ENCODE results near the gene TXNL4A. TPM values are rescaled to one million over a fixed set of nuclear protein-coding genes. Genes with fewer than 3 reads are reported as not detected.
A peak's percentile ranks its signal among the peaks of the same experiment; 100 is the strongest.
"Not testable (repeated sequence)": the region's sequence is repeated elsewhere in the genome, so short reads cannot be mapped to it uniquely, and the experiment has no call there.

TXNL4A gene, protein sequence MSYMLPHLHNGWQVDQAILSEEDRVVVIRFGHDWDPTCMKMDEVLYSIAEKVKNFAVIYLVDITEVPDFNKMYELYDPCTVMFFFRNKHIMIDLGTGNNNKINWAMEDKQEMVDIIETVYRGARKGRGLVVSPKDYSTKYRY
- 96.0 and 135 TPM in 2 replicates for total RNA-seq (2014; rRNA removed; shearing (Covaris generic))

DNA sequence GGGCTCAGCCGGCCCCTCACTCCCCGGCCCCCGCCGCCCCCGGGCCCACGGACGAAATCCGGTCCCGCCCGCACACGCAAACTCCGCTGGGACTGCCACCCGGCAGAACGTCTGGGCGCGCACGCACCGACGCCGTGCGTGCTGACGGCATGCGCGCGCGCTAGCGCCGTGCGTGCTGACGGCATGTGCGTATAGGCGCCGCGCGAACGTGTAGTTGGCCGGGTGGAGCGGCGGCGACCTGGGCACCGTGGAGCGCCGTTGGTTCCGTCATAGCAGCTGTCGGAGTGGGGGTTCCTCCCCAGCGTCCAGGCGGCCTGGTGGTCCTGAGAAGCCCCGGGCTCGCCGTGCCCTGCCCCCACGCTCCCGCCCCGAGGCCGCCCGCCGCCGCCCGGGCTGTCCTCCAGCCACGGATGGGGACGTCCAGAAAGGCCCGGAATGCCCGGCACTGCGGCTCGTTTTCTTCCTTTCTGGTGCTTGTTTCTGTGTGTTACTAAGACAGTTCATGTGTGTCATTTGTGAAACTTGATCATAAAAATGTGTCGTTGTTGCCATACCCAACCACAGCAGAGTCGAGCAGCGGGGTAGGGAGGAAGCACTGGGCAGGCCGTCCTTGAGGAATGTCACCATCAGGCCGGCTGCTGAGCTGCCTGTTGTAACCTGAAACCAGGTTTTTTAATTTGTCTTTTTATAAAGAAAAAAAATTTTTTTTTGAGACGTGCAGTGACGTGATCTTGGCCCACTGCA lies at the start of gene TXNL4A:
TSS of gene TXNL4A (minus strand) at position 113 of the 744 bp plus-strand sequence. CDS start 171 bp downstream, outside the sequence.
- peak; percentile 81 for DNase-seq (ENCODE audit: low read depth)

DNA sequence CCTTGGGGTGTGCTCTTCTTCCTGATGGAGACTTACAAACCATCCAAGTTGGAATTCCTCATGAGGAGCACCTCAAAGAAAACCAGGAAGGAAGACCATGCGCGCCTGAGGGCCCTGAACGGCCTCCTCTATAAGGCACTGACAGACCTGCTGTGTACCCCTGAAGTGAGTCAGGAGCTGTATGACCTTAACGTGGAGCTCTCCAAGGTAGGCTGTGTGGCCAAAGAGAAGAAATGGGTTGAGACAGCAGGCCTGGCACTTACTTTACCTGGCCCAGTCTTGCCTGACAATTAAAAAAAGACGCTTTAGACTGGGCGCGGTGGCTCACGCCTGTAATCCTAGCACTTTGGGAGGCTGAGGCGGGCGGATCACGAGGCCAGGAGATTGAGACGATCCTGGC lies 48.9 kb upstream of the TXNL4A start:
- no peak for DNase-seq (ENCODE audit: low read depth)

DNA sequence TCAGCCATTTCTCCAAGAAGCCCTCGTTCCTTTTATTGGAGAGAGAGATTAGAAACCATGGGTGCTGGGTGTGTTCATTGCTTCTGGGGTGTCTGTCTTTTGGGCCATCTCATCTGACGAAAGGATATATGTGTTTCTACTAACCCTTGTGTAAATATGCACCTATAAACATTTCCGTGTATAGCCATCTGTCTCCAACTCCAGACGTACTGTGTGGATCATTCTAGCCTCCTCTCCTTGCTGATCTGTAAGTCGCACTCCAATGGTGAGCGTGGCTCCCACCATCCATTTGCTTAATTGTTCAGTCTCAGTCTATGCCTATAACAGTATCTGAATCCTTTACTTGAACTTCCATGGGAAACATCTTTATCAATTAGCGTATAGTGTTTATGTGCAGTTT lies 47.6 kb upstream of the TXNL4A start:
- no peak for DNase-seq (ENCODE audit: low read depth)

DNA sequence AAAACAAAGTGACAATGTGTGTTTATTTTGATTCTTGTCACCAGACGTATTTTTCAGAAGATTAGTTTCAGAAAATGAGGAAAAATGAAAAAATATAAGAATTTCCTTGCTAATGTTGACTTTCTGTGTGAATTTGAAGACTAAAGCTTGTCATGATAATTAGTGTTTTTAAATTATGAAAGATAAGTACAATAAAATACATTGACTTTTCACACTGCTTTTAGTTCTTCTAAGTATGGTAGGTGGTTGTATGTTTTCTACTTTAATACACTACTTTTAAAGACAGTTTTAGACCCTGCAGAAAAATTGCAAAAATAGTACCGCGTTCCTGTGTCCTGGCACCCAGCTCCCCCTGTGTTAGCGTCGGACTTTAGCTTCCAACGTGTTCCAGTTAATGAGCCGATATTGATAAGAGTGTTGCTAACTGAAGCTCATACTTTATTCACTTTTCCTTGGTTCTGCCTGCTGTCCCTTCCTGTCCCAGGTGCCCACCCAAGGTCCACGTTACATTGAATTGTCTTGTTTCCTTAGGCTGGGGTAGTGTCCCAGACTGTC lies 46.6 kb upstream of the TXNL4A start:
- no peak for DNase-seq (ENCODE audit: low read depth)

DNA sequence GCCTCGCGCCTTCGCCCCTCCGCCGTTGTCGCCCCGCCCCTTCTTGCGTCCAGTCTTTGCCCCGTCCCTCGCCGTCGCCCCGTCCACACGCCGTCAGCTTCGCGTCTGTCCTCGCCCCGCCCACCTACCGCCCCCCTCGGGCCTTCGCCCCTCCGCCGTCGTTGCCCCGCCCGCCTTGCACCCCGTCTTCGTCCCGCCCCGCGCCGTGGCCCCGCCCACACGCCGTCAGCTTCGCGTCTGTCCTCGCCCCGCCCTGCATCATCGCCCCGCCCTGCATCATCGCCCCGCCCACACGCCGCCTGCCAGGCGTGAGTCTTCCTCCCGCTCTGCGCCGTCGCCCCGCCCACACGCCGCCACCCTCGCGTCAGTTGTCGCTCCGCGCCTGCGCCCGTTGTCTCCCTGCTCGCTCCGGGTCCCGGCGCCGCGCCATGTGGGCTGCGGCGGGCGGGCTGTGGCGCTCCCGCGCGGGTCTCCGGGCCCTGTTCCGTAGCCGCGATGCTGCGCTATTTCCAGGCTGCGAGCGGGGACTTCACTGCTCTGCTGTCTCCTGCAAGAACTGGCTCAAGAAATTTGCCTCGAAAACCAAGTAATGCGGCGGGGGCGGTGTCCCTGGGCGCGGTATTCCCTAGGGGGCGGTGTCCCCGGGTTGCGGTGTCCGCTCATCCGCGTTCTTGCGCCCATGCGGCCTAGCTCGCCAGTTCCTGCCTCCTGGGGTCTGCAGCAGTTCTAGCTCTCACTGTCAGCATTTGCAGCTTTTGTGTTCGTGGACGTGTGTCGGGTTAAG lies 45.9 kb upstream of the TXNL4A start, which contains the start of gene RBFA:
TSS of gene RBFA (plus strand) at position 367 of the 784 bp plus-strand sequence. CDS start at position 429, 62 bp downstream.
- peak; percentile 94 for DNase-seq (ENCODE audit: low read depth)

DNA sequence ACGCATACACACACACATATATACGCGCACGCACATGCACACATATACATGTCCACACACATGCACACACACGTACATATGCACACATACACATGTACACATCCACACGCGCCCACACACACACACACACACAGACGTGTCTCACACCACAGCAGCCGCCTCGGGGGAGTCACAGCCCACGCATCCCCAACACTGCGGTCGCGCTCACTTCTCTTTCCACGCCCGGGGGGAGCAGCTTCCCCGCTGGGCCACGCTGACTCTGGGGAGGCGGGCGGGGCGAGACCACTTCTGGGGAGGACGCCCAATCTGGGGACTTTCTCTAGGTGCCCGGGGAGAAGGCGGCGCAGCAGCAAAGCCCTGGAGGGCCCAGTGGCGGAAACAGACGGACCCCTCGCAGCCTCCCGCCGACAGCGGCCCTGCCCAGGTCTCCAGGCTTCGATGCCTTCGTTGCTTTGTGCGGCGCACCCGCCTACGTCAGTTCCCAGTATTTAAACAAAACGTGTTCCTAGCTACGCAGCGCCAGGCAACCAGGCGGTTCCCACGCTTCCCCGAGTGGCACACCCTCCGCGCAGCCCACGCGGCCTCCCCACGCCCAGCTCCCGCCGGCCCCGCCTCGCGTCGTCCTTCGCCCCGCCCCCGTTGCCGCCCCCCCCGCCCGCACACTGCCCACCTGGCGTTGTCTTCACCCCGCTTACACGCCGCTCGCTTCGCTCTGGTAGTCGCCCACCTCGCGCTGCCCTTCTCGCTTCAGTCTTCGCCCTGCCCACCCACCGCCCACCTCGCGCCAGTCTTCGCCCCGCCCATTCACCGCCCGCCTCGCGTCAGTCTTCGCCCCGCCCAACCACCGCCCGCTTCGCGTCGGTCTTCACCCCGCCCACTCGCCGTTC lies 45.1 kb upstream of the TXNL4A start:
- no peak for DNase-seq (ENCODE audit: low read depth)

DNA sequence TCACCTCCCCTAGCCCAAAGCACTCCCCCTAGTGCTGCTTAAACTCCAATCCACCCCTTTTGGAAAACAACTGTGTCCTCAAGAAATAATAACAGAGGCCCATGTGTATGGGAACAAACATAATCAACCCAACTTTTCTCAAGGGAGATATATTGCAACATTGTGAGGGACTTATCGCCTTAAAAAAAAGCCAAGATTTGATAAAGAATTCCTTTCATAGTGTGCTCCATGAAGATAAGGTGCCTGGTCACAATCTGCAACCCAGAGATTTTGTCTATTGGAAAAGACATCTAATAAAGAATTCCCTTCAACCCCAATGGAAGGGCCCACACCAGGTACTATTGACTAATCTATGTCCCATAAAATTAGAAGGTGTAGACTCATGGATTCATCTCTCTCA lies 41.3 kb upstream of the TXNL4A start:
- no peak for DNase-seq (ENCODE audit: low read depth)

DNA sequence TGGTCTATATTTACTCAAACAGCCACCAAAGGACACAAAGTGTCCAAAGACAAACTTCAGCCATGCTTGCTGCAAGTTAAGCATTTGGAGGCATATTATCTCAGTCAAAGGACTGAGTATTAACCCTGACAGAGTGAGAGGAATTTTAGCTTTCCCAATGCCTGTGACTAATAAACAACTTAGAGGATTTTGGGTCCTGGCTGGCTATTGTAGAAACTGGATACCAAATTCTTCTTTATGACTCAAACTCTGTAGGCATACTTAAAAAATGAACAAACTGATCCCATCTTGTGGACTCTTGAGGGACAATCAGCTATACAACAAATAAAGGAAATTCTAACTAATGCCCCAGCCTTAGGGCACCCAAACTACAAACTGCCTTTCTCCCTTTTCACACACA lies 39.4 kb upstream of the TXNL4A start:
- DNase-seq (ENCODE audit: low read depth), result peak; percentile 58

DNA sequence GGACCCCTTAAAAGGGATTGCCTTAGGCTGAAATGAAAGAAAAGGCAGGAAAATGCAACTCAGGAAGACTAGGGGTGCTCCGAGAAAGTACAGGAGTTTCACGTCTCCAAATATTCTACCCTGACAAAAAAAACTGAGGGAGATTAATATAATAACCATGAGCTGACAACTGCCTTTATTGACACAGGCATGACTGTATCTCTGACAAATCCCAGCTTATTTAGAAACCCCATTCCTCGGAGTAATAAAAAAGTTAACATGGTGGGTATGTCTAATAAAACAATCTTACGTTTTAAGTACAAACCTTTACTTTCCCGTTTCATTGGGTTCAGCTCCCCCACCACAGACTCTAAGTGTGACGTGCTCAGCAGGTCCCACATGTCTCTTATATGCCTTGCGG lies 38.0 kb upstream of the TXNL4A start:
- no peak for DNase-seq (ENCODE audit: low read depth)

DNA sequence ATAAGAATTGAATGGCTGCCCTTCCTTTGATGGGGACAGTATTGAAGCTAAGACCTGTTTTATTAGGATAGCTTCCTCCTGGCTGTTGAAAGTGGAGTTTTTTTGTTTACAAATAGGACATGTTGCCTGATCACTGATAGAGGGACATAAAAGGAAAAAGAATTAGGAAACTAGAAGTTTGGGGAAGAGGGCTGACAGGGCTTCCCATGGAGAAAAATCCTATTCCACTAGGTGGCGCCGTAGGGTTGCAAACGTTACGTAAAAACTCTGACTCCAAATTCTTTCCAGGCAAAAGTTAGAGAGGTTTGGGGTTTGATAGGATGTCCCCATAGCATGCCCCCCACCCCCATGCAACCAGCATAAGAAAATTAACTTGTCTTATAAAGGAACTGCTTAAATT lies 34.8 kb upstream of the TXNL4A start:
- DNase-seq (ENCODE audit: low read depth), result no peak

DNA sequence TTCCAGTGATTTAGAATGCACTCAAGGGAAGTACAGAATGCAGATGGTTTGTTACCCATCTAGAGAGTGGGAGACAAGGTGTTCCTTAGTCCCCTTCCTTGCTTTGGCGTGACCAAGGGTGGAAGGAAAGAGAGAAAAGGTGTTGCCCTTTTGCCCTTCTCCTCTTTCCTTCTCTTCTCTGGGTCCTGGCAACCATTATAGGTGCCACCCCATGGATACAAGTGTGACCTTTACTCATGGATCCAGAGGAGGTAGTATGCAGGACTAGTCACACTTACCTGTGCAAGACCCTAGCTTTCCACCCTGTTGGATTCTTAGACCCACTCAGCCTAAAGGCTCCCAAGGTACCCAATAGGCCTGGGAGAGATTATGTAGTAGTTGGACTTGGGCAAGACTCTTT lies 34.2 kb upstream of the TXNL4A start:
- DNase-seq (ENCODE audit: low read depth), result peak; percentile 17

DNA sequence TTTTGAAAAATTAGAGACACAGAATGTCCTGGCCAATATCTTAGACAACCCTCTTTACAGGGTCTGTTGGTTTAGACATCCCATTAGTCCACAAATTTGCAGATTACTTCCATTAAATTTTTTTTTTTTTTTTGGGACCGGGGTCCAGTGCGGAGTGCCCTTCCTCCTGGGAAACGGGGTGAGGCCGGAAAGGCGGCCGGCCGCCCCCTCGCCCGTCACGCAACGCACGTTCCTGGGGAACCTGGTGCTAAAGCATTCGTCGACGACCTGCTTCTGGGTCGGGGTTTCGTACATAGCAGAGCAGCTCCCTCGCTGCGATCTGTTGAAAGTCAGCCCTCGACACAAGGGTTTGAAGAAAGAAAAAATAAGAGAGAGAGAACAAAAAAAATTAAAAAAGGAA lies 24.4 kb upstream of the TXNL4A start:
- DNase-seq (ENCODE audit: low read depth), result no peak

DNA sequence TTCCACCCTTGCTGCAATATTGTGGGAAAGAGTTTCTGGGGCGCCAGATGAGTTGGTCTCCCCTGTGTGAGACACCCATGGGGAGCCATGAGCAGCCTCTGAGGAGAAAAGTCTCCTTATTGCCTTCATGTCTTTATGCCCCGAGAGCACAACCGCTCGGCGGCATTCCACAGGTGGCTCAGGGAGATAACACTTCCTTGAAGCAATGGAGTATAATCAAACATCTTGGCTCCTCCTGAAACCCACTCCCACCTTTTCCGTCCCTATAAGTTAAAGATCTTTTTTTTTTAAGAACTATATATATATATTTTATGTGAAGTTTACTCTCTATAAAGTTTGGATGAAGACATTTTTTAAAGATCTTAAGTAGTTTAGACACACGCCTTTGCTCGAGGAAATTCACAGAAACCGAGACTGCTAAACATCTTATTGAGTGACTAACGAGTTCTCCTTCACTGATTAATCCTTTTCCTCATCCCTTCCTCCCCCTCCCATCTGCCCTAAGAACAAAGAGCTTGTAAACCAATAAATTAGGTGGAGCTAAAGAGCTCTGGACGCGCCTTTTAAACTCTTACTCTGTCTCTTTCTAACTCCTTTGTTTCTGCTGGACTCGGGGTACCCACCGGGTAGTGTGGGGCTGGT lies 23.3 kb upstream of the TXNL4A start:
- not testable (repeated sequence) for DNase-seq (ENCODE audit: low read depth)

DNA sequence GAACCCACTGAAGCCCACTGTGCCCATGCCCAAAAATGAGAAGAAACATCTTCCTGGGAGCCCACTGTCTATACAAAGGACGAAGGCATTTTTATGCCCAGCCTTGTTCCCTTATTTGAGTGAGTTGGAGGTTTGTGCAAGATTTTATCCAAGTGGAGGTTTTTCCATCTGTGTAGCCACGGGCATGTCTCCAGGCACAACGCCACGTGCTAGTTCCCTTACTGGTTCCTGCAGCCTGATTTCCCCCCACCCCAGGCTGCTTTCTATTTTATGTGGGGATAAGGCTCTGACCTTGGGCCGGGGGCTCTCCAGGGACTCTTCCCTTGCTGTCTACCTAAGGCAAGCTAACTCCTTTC lies 22.2 kb upstream of the TXNL4A start:
- no peak for DNase-seq (ENCODE audit: low read depth)

DNA sequence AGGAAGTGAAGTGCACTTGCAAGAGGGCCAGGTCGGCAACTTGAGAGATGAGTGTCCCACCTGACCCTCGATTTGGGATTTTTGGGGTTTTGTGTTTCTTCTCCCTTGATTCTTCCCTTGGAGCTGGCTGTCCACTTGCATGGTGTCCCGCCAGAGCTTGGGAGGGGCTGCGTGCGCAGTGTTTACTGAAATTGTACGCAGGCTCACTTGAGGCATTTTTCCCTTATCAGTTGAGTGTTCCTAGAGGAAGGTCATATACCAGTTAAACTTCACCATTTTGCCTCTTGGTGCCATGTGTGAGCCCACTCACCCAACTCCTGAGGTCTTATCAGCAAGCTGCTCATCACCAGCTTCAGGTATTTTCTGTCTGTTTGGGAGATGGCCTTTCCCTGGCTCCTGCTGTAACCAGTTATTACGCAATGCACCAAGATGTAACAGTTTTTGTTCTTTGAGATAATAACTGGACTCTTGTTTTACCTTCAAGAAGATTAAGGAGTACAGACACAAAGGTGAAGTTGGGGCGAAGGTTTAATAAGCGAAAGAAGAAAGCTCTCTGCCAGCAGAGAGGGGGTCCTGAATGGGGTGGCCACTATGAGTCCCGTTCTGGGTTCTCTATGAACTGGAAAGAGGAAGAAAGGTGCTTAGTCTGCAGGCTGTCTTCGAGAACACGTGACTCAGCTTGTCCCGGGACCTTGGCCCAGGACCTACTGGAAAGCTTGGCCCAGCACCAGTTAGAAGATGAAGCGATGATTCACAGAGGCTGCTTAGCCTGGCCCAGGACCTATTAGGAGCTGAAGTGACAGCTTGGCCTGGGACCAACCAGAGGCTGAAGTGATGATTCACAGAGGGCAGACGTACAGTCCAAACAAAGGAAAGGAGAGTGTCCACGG lies 21.5 kb upstream of the TXNL4A start:
- DNase-seq (ENCODE audit: low read depth), result peak; percentile 99

DNA sequence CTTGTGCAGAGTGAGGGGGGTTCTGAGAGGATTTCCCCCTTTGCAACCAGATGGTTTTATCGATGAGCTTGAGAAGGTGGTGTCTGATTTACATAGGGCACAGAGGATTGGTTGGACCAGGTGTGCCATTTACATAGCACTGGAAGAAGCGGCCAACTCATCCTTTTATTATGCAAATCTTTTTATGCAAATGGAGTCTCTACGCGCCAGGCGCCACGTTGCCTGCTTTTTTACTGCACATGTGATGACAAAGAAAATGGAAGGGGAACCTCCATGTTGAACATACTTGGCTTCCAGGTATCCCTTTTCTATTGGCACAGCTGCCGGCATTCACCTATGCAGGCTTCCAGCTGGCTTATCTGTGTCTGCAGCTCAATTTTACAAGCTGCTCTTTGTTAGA lies 18.4 kb upstream of the TXNL4A start:
- no peak for DNase-seq (ENCODE audit: low read depth)

DNA sequence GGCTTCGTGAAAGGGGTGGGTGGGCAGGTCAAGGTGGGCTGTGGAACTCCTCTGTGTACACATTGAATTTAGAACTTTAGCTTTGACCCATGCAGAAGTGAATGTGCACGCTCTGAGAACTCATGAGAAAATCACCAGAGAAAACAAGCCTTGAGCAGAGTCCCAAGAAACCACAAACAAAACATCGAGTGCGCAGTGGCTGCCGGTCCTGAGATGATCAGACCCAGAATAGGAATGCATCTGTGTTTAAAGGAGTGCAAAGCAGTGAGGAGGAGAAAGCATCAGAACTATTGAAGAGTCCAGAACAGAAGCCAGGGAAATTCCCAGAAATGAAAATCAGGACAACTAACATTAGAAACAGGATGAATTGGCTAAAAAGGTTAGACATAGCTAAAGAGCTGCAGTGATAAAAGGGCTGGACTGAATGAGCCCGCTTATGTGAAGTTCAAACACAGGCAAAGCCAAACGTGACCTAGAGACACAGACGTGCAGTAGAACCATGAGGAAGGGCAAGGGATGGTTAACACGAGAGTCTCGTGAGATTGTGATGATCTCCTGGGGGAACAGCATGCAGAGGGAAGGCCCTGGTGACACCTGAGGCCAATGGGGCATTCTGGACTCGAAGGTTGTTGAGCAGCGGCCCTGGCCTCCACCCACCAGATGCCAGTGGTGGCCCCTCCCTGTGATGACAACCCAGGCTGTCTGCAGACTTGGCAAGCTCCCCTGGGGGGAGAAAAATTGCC lies 16.4 kb upstream of the TXNL4A start:
- no peak for DNase-seq (ENCODE audit: low read depth)

DNA sequence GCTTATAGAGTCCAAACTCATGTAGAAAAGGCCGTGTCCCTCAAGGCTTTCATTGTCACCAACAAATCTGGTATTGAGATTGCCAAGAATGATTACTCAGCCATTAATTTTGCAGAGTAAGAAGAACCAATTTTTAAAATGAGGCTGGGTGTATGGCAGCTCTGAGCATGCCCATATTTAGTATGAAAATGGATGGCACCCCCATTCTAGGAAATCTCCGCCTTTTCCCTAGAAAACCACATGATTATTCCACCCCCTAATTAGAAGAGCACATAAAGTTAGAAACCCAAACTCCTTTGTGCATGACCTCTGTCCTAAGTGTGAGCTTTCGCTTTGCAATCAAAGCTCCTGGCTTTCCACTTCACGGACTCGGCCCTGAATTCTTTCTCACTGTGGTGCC lies 14.1 kb upstream of the TXNL4A start:
- DNase-seq (ENCODE audit: low read depth), result no peak

DNA sequence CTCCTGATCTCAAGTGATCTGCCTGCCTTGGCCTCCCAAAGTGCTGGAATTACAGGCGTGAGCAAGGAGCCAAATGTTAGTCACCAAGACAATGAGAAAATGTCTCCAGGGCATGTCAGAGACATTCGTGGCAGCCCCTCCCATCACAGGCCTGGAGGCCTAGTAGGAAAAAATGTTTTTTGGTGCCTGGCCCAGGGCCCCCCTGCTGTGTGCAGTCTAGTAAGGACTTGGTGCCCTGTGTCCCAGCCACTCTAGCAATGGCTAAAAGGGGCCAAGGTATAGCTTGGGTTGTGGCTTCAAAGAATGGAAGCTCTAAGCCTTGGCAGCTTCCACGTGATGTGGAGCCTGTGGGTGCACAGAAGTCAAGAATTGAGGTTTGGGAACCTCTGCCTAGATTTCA lies 12.5 kb upstream of the TXNL4A start:
- DNase-seq (ENCODE audit: low read depth), result no peak
